IMR-90 (cell line): ENCODE data around the gene TANGO2. TPM values are rescaled to one million over a fixed set of nuclear protein-coding genes. Genes with fewer than 3 reads are reported as not detected.
A peak's percentile ranks its signal among the peaks of the same experiment; 100 is the strongest.

Experiments
- ATAC-seq: fragments of 200-7000 bp; cut with Tn5 transposase; 2 replicates; pipeline ENCODE4 v1.9.1; 2020; ENCODE audit warnings: low read depth, mild to moderate bottlenecking, moderate library complexity
- BruUV-seq: library from RNA; stranded (reverse); fragments of 400-500 nt; replicated peaks from 2 replicates; lab custom pipeline; 2021; lab: Mats Ljungman, UMichigan
- CTCF ChIA-PET: fragments of 300-600 bp; formaldehyde crosslinking; extraction: SDS; loops from one replicate; lab custom pipeline; 2021; ENCODE audit warnings: antibody characterized with exemption; lab: Yijun Ruan, JAX
- POLR2A ChIA-PET: fragments of 300-600 bp; sonication (Branson Sonifier 250); formaldehyde crosslinking; loops from one replicate; lab custom pipeline; 2022; ENCODE audit warnings: antibody characterized with exemption; ENCODE audit not compliant: unreplicated experiment; lab: Charles Lee
- DNase-seq: peaks from one replicate; pipeline ENCODE4 v3.0.0; 2013
- H2AFZ ChIP-seq: replicated peaks from 2 replicates; pipeline ENCODE3; 2013; ENCODE audit warnings: low read length, mild to moderate bottlenecking; ENCODE audit not compliant: poor library complexity
- H2AK5ac ChIP-seq: 2 replicates; pipeline ENCODE4 v1.6.1; 2013; ENCODE audit warnings: low read depth, low read length, inconsistent platforms
- H2AK9ac ChIP-seq: replicated peaks from 2 replicates; pipeline ENCODE3; 2013; ENCODE audit warnings: mild to moderate bottlenecking, low read depth, low read length, moderate library complexity; ENCODE audit not compliant: poor library complexity
- H2BK120ac ChIP-seq: 2 replicates; pipeline ENCODE4 v1.6.1; 2013; ENCODE audit warnings: low read depth, low read length, inconsistent platforms
- H2BK15ac ChIP-seq: 3 replicates; pipeline ENCODE4 v1.6.1; 2013; ENCODE audit warnings: low read depth, low read length, inconsistent platforms
- H2BK20ac ChIP-seq: 2 replicates; pipeline ENCODE4 v1.6.1; 2013; ENCODE audit warnings: low read depth, mild to moderate bottlenecking, inconsistent platforms, low read length, moderate library complexity
- H2BK5ac ChIP-seq: 2 replicates; pipeline ENCODE4 v1.6.1; 2013; ENCODE audit warnings: mild to moderate bottlenecking, low read depth, low read length, inconsistent platforms; ENCODE audit not compliant: poor library complexity, severe bottlenecking
- H3K14ac ChIP-seq: replicated peaks from 2 replicates; pipeline ENCODE4 v1.6.1; 2013; ENCODE audit warnings: low read depth, low read length, inconsistent platforms
- H3K18ac ChIP-seq: 2 replicates; pipeline ENCODE4 v1.6.1; 2013; ENCODE audit warnings: low read depth, low read length, control low read depth
- H3K23ac ChIP-seq: 2 replicates; pipeline ENCODE4 v1.6.1; 2013; ENCODE audit warnings: low read depth, low read length, inconsistent platforms
- H3K27ac ChIP-seq: 2 replicates; pipeline ENCODE4 v1.5.1; 2013; ENCODE audit warnings: mild to moderate bottlenecking, control low read depth, low read length; ENCODE audit not compliant: insufficient read depth
- H3K27me3 ChIP-seq: 2 replicates; pipeline ENCODE4 v1.6.1; 2013; ENCODE audit warnings: low read length; ENCODE audit not compliant: control insufficient read depth, insufficient read depth
- H3K36me3 ChIP-seq: 2 replicates; pipeline ENCODE4 v1.6.1; 2013; ENCODE audit warnings: low read length, mixed read lengths; ENCODE audit not compliant: control insufficient read depth, insufficient read depth
- H3K4ac ChIP-seq: 2 replicates; pipeline ENCODE4 v1.6.1; 2013; ENCODE audit warnings: low read depth, low read length, inconsistent platforms
- H3K4me1 ChIP-seq: 2 replicates; pipeline ENCODE4 v1.6.1; 2013; ENCODE audit warnings: low read length, mixed read lengths; ENCODE audit not compliant: control insufficient read depth, insufficient read depth
- H3K4me2 ChIP-seq: 2 replicates; pipeline ENCODE4 v1.6.1; 2013; ENCODE audit warnings: low read depth, mild to moderate bottlenecking, control low read depth, low read length, moderate library complexity
- H3K4me3 ChIP-seq: 2 replicates; pipeline ENCODE4 v1.5.1; 2013; ENCODE audit warnings: low read depth, mild to moderate bottlenecking, control low read depth, low read length, moderate library complexity; ENCODE audit not compliant: insufficient read depth
- H3K56ac ChIP-seq: 2 replicates; pipeline ENCODE4 v1.6.1; 2013; ENCODE audit warnings: low read length, inconsistent platforms; ENCODE audit not compliant: insufficient read depth; ENCODE audit errors: extremely low read depth
- H3K79me1 ChIP-seq, 2 experiments: 2 replicates each; pipeline ENCODE4 v1.6.1; 2013; ENCODE audit warnings: low read length in 2 of 2, inconsistent platforms in 1 of 2, low read depth in 1 of 2
- H3K9ac ChIP-seq: 2 replicates; pipeline ENCODE4 v1.6.1; 2013; ENCODE audit warnings: low read depth, low read length, control low read depth
- H3K9me1 ChIP-seq: 2 replicates; pipeline ENCODE4 v1.6.1; 2013; ENCODE audit warnings: low read length, inconsistent platforms; ENCODE audit not compliant: insufficient read depth
- H3K9me3 ChIP-seq: 2 replicates; pipeline ENCODE4 v1.6.1; 2013; ENCODE audit warnings: low read length; ENCODE audit not compliant: control insufficient read depth, insufficient read depth
- H4K20me1 ChIP-seq: 2 replicates; pipeline ENCODE4 v1.6.1; 2013; ENCODE audit warnings: low read length, inconsistent platforms; ENCODE audit not compliant: insufficient read depth
- H4K5ac ChIP-seq: 2 replicates; pipeline ENCODE4 v1.6.1; 2013; ENCODE audit warnings: mild to moderate bottlenecking, low read depth, low read length, control low read depth
- H4K8ac ChIP-seq, 2 experiments: 2 replicates each; pipeline ENCODE4 v1.6.1; 2013; ENCODE audit warnings: low read depth in 2 of 2, low read length in 2 of 2, control low read depth in 1 of 2, inconsistent platforms in 1 of 2
- H4K91ac ChIP-seq: 2 replicates; pipeline ENCODE4 v1.6.1; 2013; ENCODE audit warnings: low read depth, low read length, inconsistent platforms; ENCODE audit not compliant: insufficient read depth
- BHLHE40 ChIP-seq: fragments of 150-350 bp; IDR thresholded peaks from 2 replicates; pipeline ENCODE4 v1.6.1; 2016; ENCODE audit warnings: mild to moderate bottlenecking, low read depth, low read length
- CHD1 ChIP-seq: IDR thresholded peaks from 2 replicates; pipeline ENCODE4 v1.6.1; 2012; ENCODE audit warnings: low read depth, low read length, improper control_type of control experiment
- MAZ ChIP-seq: IDR thresholded peaks from 2 replicates; pipeline ENCODE4 v1.6.1; 2012; ENCODE audit warnings: low read depth, mild to moderate bottlenecking, low read length, improper control_type of control experiment, moderate library complexity, borderline replicate concordance
- RAD21 ChIP-seq: IDR thresholded peaks from 2 replicates; pipeline ENCODE4 v1.6.1; 2012; ENCODE audit warnings: low read length, improper control_type of control experiment
- WGBS, 2 experiments: methylation state at CpG; one replicate each; pipeline versions ENCODE4 v1.1.5 to v1.1.7; 2013; ENCODE audit warnings: missing lambda C conversion rate in 2 of 2; ENCODE audit not compliant: insufficient read length in 1 of 2; ENCODE audit errors: extremely low coverage in 2 of 2; 5-methylcytosine and 5-hydroxymethylcytosine counted together
- dilution Hi-C: fragments of 300-500 bp; cut with HindIII; formaldehyde crosslinking; loops from one replicate; pipeline ENCODE4 v1.14.3; 2018; ENCODE audit warnings: low sequenced_read_pairs; ENCODE audit not compliant: unreplicated experiment
- in situ Hi-C: fragments of 300-500 bp; cut with MboI; formaldehyde crosslinking; loops from 3 replicates; pipeline ENCODE4 v1.14.3; 2019; ENCODE audit warnings: low sequenced_read_pairs, inconsistent platforms, mixed read lengths
- intact Hi-C: fragments of 100-400 bp; cut with micrococcal nuclease; formaldehyde crosslinking; loops from 2 replicates; pipeline ENCODE4 v1.10.0; 2022
- polyA plus RNA-seq, 3 experiments: library from polyadenylated mRNA; depleted of rRNA; stranded (reverse); fragments of >200 nt; gene quantifications; 2 replicates each; pipeline ENCODE4 v1.2.3, GENCODE V29; 2012; ENCODE audit warnings: low replicate concordance in 1 of 3
- total RNA-seq: library from RNA; depleted of rRNA; stranded (reverse); fragments of >200 nt; gene quantifications from 2 replicates; pipeline ENCODE4 v1.2.3, GENCODE V29; 2012
- TF ChIP-seq, protein P1 (sequence below): fragments of 150-350 bp; IDR thresholded peaks from 2 replicates; pipeline ENCODE4 v1.6.1; 2017; ENCODE audit warnings: mild to moderate bottlenecking, antibody characterized with exemption, low read length, low read depth

Gene TANGO2
- total and polyA plus RNA-seq, 2 of the 4 experiments (the other 2 are of a cell fraction): 45.1 to 75.1 TPM

DNA sequence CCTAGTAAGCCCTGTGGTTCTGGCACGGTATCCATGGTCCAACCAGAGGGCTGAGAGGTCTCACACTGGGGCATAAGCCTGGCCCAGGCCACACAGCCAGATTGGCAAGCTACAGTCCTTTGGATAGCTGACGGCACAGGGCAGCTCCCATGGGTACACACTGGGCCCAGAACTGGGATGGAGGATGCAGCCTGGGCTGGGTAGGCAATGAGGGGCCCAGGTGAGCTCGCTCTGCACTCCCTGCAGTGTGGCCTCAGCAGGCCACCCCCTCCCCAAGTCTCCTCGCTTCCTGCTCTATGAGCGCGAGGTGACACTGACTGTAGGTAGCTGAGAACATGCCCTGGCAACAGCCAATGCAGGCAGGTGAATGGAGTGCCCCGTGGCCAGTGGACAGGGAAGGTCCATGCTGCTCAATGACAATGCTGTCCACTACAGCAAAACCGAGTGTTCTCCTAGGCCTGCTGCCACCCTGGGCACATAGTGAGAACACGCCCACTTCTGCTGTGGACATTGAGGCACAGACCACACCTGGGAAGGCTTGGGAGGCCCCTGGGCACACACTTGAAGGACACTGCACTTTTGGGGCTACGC, 8.1 kb upstream of the TANGO2 start:
- H2AFZ ChIP-seq: peak overlapping the region; percentile 87
- peaks cover 27% of the 10 kb centered on the region for H3K27me3 ChIP-seq
- peak overlapping the region; percentile 58 for H3K4ac ChIP-seq
- H2BK5ac ChIP-seq: no peak overlapping the region
- H3K9me1 ChIP-seq: no peaks in the 10 kb centered on the region
- intact Hi-C loops (loop anchor here (1.0 to 5.0 kb wide), 2 partner anchors 43 to 281 kb away; no protein-coding TSS in a partner anchor), in situ Hi-C loops (loop anchor here (5.0 kb wide), 1 partner anchor 41 kb away; no protein-coding TSS in a partner anchor), dilution Hi-C loops (no loop called here)
- no peaks in the 10 kb centered on the region for H3K9me3 ChIP-seq
- no peaks in the 10 kb centered on the region for H3K4me1 ChIP-seq
- H2BK20ac ChIP-seq: no peak overlapping the region
- no peaks in the 10 kb centered on the region for H3K36me3 ChIP-seq
- no peak overlapping the region for H3K9ac ChIP-seq
- H3K56ac ChIP-seq: no peak overlapping the region
- no peak overlapping the region for H3K4me3 ChIP-seq
- DNase-seq: no peak
- no peaks in the 10 kb centered on the region for H3K79me1 ChIP-seq
- no peak overlapping the region for H4K5ac ChIP-seq
- POLR2A ChIA-PET: no interaction called here
- TF ChIP-seq, protein P1, sequence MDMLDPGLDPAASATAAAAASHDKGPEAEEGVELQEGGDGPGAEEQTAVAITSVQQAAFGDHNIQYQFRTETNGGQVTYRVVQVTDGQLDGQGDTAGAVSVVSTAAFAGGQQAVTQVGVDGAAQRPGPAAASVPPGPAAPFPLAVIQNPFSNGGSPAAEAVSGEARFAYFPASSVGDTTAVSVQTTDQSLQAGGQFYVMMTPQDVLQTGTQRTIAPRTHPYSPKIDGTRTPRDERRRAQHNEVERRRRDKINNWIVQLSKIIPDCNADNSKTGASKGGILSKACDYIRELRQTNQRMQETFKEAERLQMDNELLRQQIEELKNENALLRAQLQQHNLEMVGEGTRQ: no peak
- TF ChIP-seq CHD1 (no peak), BHLHE40 (no peak), MAZ (no peak), RAD21 (no peak)
- no peak overlapping the region for H3K14ac ChIP-seq
- no peaks in the 10 kb centered on the region for H4K20me1 ChIP-seq
- H2AK9ac ChIP-seq: peak overlapping the region; percentile 87
- H2AK5ac ChIP-seq: peak overlapping the region; percentile 48
- no peak overlapping the region for H3K4me2 ChIP-seq
- CTCF ChIA-PET: interaction anchor here (0.5 to 1.8 kb wide), 11 partner anchors 9 to 1890 kb away, joined by 3 to 8 read pairs (median 5); no protein-coding TSS in a partner anchor
- no peak overlapping the region for H3K27ac ChIP-seq
- 75% methylated on average over 4 of the region's 10 CpGs; no CpG with 5 or more reads in 1 of the 2 experiments for WGBS, 2 experiments
- BruUV-seq: no TSS peak
- H4K91ac ChIP-seq: no peak overlapping the region
- no peak for ATAC-seq
- H4K8ac ChIP-seq: peak overlapping the region in 1 of 2 experiments; percentile 60; a peak in 1 of 4 replicates
- H2BK15ac ChIP-seq: no peak overlapping the region
- H3K18ac ChIP-seq: no peak overlapping the region
- H3K23ac ChIP-seq: no peak overlapping the region
- H2BK120ac ChIP-seq: no peak overlapping the region
